IMR-90 (cell line): ENCODE data around the gene PASD1. TPM values are rescaled to one million over a fixed set of nuclear protein-coding genes. Genes with fewer than 3 reads are reported as not detected.

Experiments used
- ATAC-seq: fragments of 200-7000 bp; cut with Tn5 transposase; 2 replicates; pipeline ENCODE4 v1.9.1; 2020; ENCODE audit warnings: low read depth, mild to moderate bottlenecking, moderate library complexity
- BruUV-seq: library from RNA; stranded (reverse); fragments of 400-500 nt; replicated peaks from 2 replicates; lab custom pipeline; 2021; lab: Mats Ljungman, UMichigan
- CTCF ChIA-PET: fragments of 300-600 bp; formaldehyde crosslinking; extraction: SDS; loops from one replicate; lab custom pipeline; 2021; ENCODE audit warnings: antibody characterized with exemption; lab: Yijun Ruan, JAX
- POLR2A ChIA-PET: fragments of 300-600 bp; sonication (Branson Sonifier 250); formaldehyde crosslinking; loops from one replicate; lab custom pipeline; 2022; ENCODE audit warnings: antibody characterized with exemption; ENCODE audit not compliant: unreplicated experiment; lab: Charles Lee
- DNase-seq: peaks from one replicate; pipeline ENCODE4 v3.0.0; 2013
- H2AFZ ChIP-seq: replicated peaks from 2 replicates; pipeline ENCODE3; 2013; ENCODE audit warnings: low read length, mild to moderate bottlenecking; ENCODE audit not compliant: poor library complexity
- H2AK5ac ChIP-seq: 2 replicates; pipeline ENCODE4 v1.6.1; 2013; ENCODE audit warnings: low read depth, low read length, inconsistent platforms
- H2AK9ac ChIP-seq: replicated peaks from 2 replicates; pipeline ENCODE3; 2013; ENCODE audit warnings: mild to moderate bottlenecking, low read depth, low read length, moderate library complexity; ENCODE audit not compliant: poor library complexity
- H2BK120ac ChIP-seq: 2 replicates; pipeline ENCODE4 v1.6.1; 2013; ENCODE audit warnings: low read depth, low read length, inconsistent platforms
- H2BK15ac ChIP-seq: 3 replicates; pipeline ENCODE4 v1.6.1; 2013; ENCODE audit warnings: low read depth, low read length, inconsistent platforms
- H2BK20ac ChIP-seq: 2 replicates; pipeline ENCODE4 v1.6.1; 2013; ENCODE audit warnings: low read depth, mild to moderate bottlenecking, inconsistent platforms, low read length, moderate library complexity
- H2BK5ac ChIP-seq: 2 replicates; pipeline ENCODE4 v1.6.1; 2013; ENCODE audit warnings: mild to moderate bottlenecking, low read depth, low read length, inconsistent platforms; ENCODE audit not compliant: poor library complexity, severe bottlenecking
- H3K14ac ChIP-seq: replicated peaks from 2 replicates; pipeline ENCODE4 v1.6.1; 2013; ENCODE audit warnings: low read depth, low read length, inconsistent platforms
- H3K18ac ChIP-seq: 2 replicates; pipeline ENCODE4 v1.6.1; 2013; ENCODE audit warnings: low read depth, low read length, control low read depth
- H3K23ac ChIP-seq: 2 replicates; pipeline ENCODE4 v1.6.1; 2013; ENCODE audit warnings: low read depth, low read length, inconsistent platforms
- H3K27ac ChIP-seq: 2 replicates; pipeline ENCODE4 v1.5.1; 2013; ENCODE audit warnings: mild to moderate bottlenecking, control low read depth, low read length; ENCODE audit not compliant: insufficient read depth
- H3K27me3 ChIP-seq: 2 replicates; pipeline ENCODE4 v1.6.1; 2013; ENCODE audit warnings: low read length; ENCODE audit not compliant: control insufficient read depth, insufficient read depth
- H3K36me3 ChIP-seq: 2 replicates; pipeline ENCODE4 v1.6.1; 2013; ENCODE audit warnings: low read length, mixed read lengths; ENCODE audit not compliant: control insufficient read depth, insufficient read depth
- H3K4ac ChIP-seq: 2 replicates; pipeline ENCODE4 v1.6.1; 2013; ENCODE audit warnings: low read depth, low read length, inconsistent platforms
- H3K4me1 ChIP-seq: 2 replicates; pipeline ENCODE4 v1.6.1; 2013; ENCODE audit warnings: low read length, mixed read lengths; ENCODE audit not compliant: control insufficient read depth, insufficient read depth
- H3K4me2 ChIP-seq: 2 replicates; pipeline ENCODE4 v1.6.1; 2013; ENCODE audit warnings: low read depth, mild to moderate bottlenecking, control low read depth, low read length, moderate library complexity
- H3K4me3 ChIP-seq: 2 replicates; pipeline ENCODE4 v1.5.1; 2013; ENCODE audit warnings: low read depth, mild to moderate bottlenecking, control low read depth, low read length, moderate library complexity; ENCODE audit not compliant: insufficient read depth
- H3K56ac ChIP-seq: 2 replicates; pipeline ENCODE4 v1.6.1; 2013; ENCODE audit warnings: low read length, inconsistent platforms; ENCODE audit not compliant: insufficient read depth; ENCODE audit errors: extremely low read depth
- H3K79me1 ChIP-seq, 2 experiments: 2 replicates each; pipeline ENCODE4 v1.6.1; 2013; ENCODE audit warnings: low read length in 2 of 2, inconsistent platforms in 1 of 2, low read depth in 1 of 2
- H3K9ac ChIP-seq: 2 replicates; pipeline ENCODE4 v1.6.1; 2013; ENCODE audit warnings: low read depth, low read length, control low read depth
- H3K9me1 ChIP-seq: 2 replicates; pipeline ENCODE4 v1.6.1; 2013; ENCODE audit warnings: low read length, inconsistent platforms; ENCODE audit not compliant: insufficient read depth
- H3K9me3 ChIP-seq: 2 replicates; pipeline ENCODE4 v1.6.1; 2013; ENCODE audit warnings: low read length; ENCODE audit not compliant: control insufficient read depth, insufficient read depth
- H4K20me1 ChIP-seq: 2 replicates; pipeline ENCODE4 v1.6.1; 2013; ENCODE audit warnings: low read length, inconsistent platforms; ENCODE audit not compliant: insufficient read depth
- H4K5ac ChIP-seq: 2 replicates; pipeline ENCODE4 v1.6.1; 2013; ENCODE audit warnings: mild to moderate bottlenecking, low read depth, low read length, control low read depth
- H4K8ac ChIP-seq, 2 experiments: 2 replicates each; pipeline ENCODE4 v1.6.1; 2013; ENCODE audit warnings: low read depth in 2 of 2, low read length in 2 of 2, control low read depth in 1 of 2, inconsistent platforms in 1 of 2
- H4K91ac ChIP-seq: 2 replicates; pipeline ENCODE4 v1.6.1; 2013; ENCODE audit warnings: low read depth, low read length, inconsistent platforms; ENCODE audit not compliant: insufficient read depth
- CEBPB ChIP-seq: IDR thresholded peaks from 2 replicates; pipeline ENCODE4 v1.6.1; 2012; ENCODE audit warnings: low read depth, low read length, improper control_type of control experiment
- CHD1 ChIP-seq: IDR thresholded peaks from 2 replicates; pipeline ENCODE4 v1.6.1; 2012; ENCODE audit warnings: low read depth, low read length, improper control_type of control experiment
- MAZ ChIP-seq: IDR thresholded peaks from 2 replicates; pipeline ENCODE4 v1.6.1; 2012; ENCODE audit warnings: low read depth, mild to moderate bottlenecking, low read length, improper control_type of control experiment, moderate library complexity, borderline replicate concordance
- NFE2L2 ChIP-seq: fragments of 150-350 bp; IDR thresholded peaks from 2 replicates; pipeline ENCODE4 v1.6.1; 2016; ENCODE audit warnings: low read depth, mild to moderate bottlenecking, low read length
- WGBS, 2 experiments: methylation state at CpG; one replicate each; pipeline versions ENCODE4 v1.1.5 to v1.1.7; 2013; ENCODE audit warnings: missing lambda C conversion rate in 2 of 2; ENCODE audit not compliant: insufficient read length in 1 of 2; ENCODE audit errors: extremely low coverage in 2 of 2; 5-methylcytosine and 5-hydroxymethylcytosine counted together
- dilution Hi-C: fragments of 300-500 bp; cut with HindIII; formaldehyde crosslinking; loops from one replicate; pipeline ENCODE4 v1.14.3; 2018; ENCODE audit warnings: low sequenced_read_pairs; ENCODE audit not compliant: unreplicated experiment
- in situ Hi-C: fragments of 300-500 bp; cut with MboI; formaldehyde crosslinking; loops from 3 replicates; pipeline ENCODE4 v1.14.3; 2019; ENCODE audit warnings: low sequenced_read_pairs, inconsistent platforms, mixed read lengths
- intact Hi-C: fragments of 100-400 bp; cut with micrococcal nuclease; formaldehyde crosslinking; loops from 2 replicates; pipeline ENCODE4 v1.10.0; 2022
- polyA plus RNA-seq, 3 experiments: library from polyadenylated mRNA; depleted of rRNA; stranded (reverse); fragments of >200 nt; gene quantifications; 2 replicates each; pipeline ENCODE4 v1.2.3, GENCODE V29; 2012; ENCODE audit warnings: low replicate concordance in 1 of 3
- total RNA-seq: library from RNA; depleted of rRNA; stranded (reverse); fragments of >200 nt; gene quantifications from 2 replicates; pipeline ENCODE4 v1.2.3, GENCODE V29; 2012

The PASD1 gene
- total and polyA plus RNA-seq, 2 of the 4 experiments (the other 2 are of a cell fraction), result not detected

- H3K36me3 ChIP-seq, result no peaks in the 10 kb centered on the region
- no peak overlapping the region for H3K18ac ChIP-seq
- ATAC-seq (no peak), DNase-seq (no peak)
- intact Hi-C loops, result no loop called here
- H3K27ac ChIP-seq, result no peak overlapping the region
- no peaks in the 10 kb centered on the region for H4K20me1 ChIP-seq
- no peak overlapping the region for H4K5ac ChIP-seq
- H2AFZ ChIP-seq, result no peak overlapping the region
- in situ Hi-C loops, result no loop called here
- no peaks in the 10 kb centered on the region for H3K79me1 ChIP-seq
- no peak overlapping the region for H3K56ac ChIP-seq
- no peak overlapping the region for H3K14ac ChIP-seq
- H2AK5ac ChIP-seq, result no peak overlapping the region
- H3K4me2 ChIP-seq, result no peak overlapping the region
- H3K4me1 ChIP-seq, result no peaks in the 10 kb centered on the region
- H3K9me1 ChIP-seq, result no peaks in the 10 kb centered on the region
- WGBS, 2 experiments, result no CpG with 5 or more reads among the region's 5 CpGs
- H3K9ac ChIP-seq, result no peak overlapping the region
- BruUV-seq, result no TSS peak
- no peaks in the 10 kb centered on the region for H3K27me3 ChIP-seq
- dilution Hi-C loops, result no loop called here
- POLR2A ChIA-PET, result no interaction called here
- no peak overlapping the region for H2BK120ac ChIP-seq
- no peak overlapping the region for H3K4me3 ChIP-seq
- peak; percentile 72 for TF ChIP-seq CEBPB
- TF ChIP-seq NFE2L2, result no peak
- no peak for TF ChIP-seq CHD1
- no peak for TF ChIP-seq MAZ
- no peak overlapping the region for H2BK5ac ChIP-seq
- no peak overlapping the region for H4K8ac ChIP-seq
- H2BK20ac ChIP-seq, result no peak overlapping the region
- H3K4ac ChIP-seq, result no peak overlapping the region
- H2BK15ac ChIP-seq, result no peak overlapping the region
- H2AK9ac ChIP-seq, result no peak overlapping the region
- no peaks in the 10 kb centered on the region for H3K9me3 ChIP-seq
- no peak overlapping the region for H3K23ac ChIP-seq
- no peak overlapping the region for H4K91ac ChIP-seq
- CTCF ChIA-PET, result no interaction called here
Observed at GRCh38 chrX:151609222-151609621, 45.7 kb downstream of the PASD1 start.
